GM18508 (cell line): ENCODE results near the gene NTN4.
"Not testable (repeated sequence)": the region's sequence is repeated elsewhere in the genome, so short reads cannot be mapped to it uniquely, and the experiment has no call there.

ENCODE experiments used
- ATAC-seq: cut with Tn5 transposase; IDR thresholded peaks from one replicate; pipeline ENCODE4 v1.9.1; 2021; ENCODE audit warnings: moderate number of reproducible peaks; ENCODE audit not compliant: insufficient read depth, unreplicated experiment

Gene NTN4

GRCh38 chr12:95674631-95675030, 115.9 kb downstream of the NTN4 start:
- ATAC-seq = no peak

- no peak for ATAC-seq
These were observed 116.4 kb downstream of the NTN4 start for GRCh38 chr12:95674163-95674562.

- no peak for ATAC-seq
These were observed 117.0 kb downstream of the NTN4 start for GRCh38 chr12:95673576-95673975.

GRCh38 chr12:95672166-95672565, 118.4 kb downstream of the NTN4 start:
- no peak for ATAC-seq

GRCh38 chr12:95671265-95671664, 119.3 kb downstream of the NTN4 start:
- ATAC-seq = no peak

GRCh38 chr12:95663525-95663924, 127.0 kb downstream of the NTN4 start:
- no peak for ATAC-seq

- no peak for ATAC-seq
These were observed 129.2 kb downstream of the NTN4 start for GRCh38 chr12:95661360-95661759.

GRCh38 chr12:95658386-95658785, 132.2 kb downstream of the NTN4 start:
- ATAC-seq = no peak

GRCh38 chr12:95654665-95655064, 135.9 kb downstream of the NTN4 start:
- ATAC-seq = not testable (repeated sequence)

- ATAC-seq = no peak
These were observed 136.6 kb downstream of the NTN4 start for GRCh38 chr12:95653771-95654546.

- ATAC-seq = no peak
These were observed 138.9 kb downstream of the NTN4 start for GRCh38 chr12:95651681-95652080.

GRCh38 chr12:95648990-95649791, 141.4 kb downstream of the NTN4 start:
- ATAC-seq = no peak

GRCh38 chr12:95646781-95647190, 143.8 kb downstream of the NTN4 start:
- ATAC-seq = no peak

- ATAC-seq = no peak
These were observed 147.3 kb downstream of the NTN4 start for GRCh38 chr12:95643256-95643655.

- ATAC-seq = no peak
These were observed 148.0 kb downstream of the NTN4 start for GRCh38 chr12:95642583-95642982.

- no peak for ATAC-seq
These were observed 149.1 kb downstream of the NTN4 start for GRCh38 chr12:95641299-95641952.

- ATAC-seq = no peak
These were observed 150.0 kb downstream of the NTN4 start for GRCh38 chr12:95640516-95640915.

- no peak for ATAC-seq
These were observed 153.0 kb downstream of the NTN4 start for GRCh38 chr12:95637471-95638155.

- no peak for ATAC-seq
These were observed 153.6 kb downstream of the NTN4 start for GRCh38 chr12:95637010-95637409.
